HEK293T (cell line): ENCODE results near the gene GNAQ.

Experiments
- FOXK2 ChIP-seq: fragments of 450-650 bp; IDR thresholded peaks from 2 replicates; pipeline ENCODE4 v1.6.1; 2016; ENCODE audit warnings: mild to moderate bottlenecking
- NFRKB ChIP-seq: fragments of 450-650 bp; IDR thresholded peaks from 2 replicates; pipeline ENCODE4 v1.6.1; 2016; ENCODE audit warnings: mild to moderate bottlenecking, moderate library complexity
- SP1 ChIP-seq: fragments of 450-650 bp; IDR thresholded peaks from 2 replicates; pipeline ENCODE4 v1.6.1; 2017

- TF ChIP-seq FOXK2 (no peak), SP1 (no peak), NFRKB (no peak)
These were observed 155.5 kb downstream of the GNAQ start for GRCh38 chr9:77876091-77876490.
